ENCODE results near the gene CCSER1. TPM values are rescaled to one million over a fixed set of nuclear protein-coding genes. Genes with fewer than 3 reads are reported as not detected.
"Not testable (repeated sequence)": the region's sequence is repeated elsewhere in the genome, so short reads cannot be mapped to it uniquely, and the experiment has no call there.

Gene CCSER1
- total and polyA plus RNA-seq, 2 experiments from 2014 or later = 2.9 to 3.4 TPM

DNA sequence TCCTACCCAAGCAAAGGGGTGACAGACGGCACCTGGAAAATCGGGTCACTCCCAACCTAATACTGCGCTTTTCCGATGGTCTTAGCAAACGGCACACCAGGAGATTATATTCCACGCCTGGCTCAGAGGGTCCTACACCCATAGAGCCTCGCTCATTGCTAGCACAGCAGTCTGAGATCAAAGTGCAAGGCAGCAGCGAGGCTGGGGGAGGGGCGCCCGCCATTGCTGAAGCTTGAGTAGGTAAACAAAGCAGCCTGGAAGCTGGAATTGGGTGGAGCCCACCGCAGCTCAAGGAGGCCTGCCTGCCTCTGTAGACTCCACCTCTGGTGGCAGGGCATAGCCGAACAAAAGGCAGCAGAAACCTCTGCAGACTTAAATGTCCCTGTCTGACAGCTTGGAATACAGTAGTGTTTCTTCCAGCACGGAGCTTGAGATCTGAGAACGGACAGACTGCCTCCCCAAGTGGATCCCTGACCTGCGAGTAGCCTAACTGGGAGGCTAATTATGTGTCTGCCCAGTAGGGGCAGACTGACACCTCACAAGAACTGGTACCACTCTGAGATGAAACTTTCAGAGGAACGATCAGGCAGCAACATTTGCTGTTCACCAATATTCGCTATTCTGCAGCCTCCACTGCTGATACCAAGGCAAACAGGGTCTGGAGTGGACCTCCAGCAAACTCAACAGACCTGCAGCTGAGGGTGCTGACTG is 784.7 kb downstream of the CCSER1 start:
- ATAC-seq; H3K36me3 ChIP-seq (ENCODE audit: insufficient read depth); H3K4me2 ChIP-seq; H3K9me2 ChIP-seq (ENCODE audit: insufficient read depth); H4K20me1 ChIP-seq (replicated peaks; ENCODE audit: insufficient read depth); H3K79me2 ChIP-seq (replicated peaks; ENCODE audit: insufficient read depth); H3K27me3 ChIP-seq (ENCODE audit: insufficient read depth); H3K4me1 ChIP-seq (ENCODE audit: insufficient read depth); H3K4me3 Mint-ChIP-seq; H3K27me3 Mint-ChIP-seq (ENCODE audit: insufficient read depth, low read depth, poor library complexity); H3K4me3 ChIP-seq; H3K27ac ChIP-seq (ENCODE audit: low read depth); H3K27ac Mint-ChIP-seq; H2AFZ ChIP-seq; DNase-seq (ENCODE audit: low spot score); H3F3A ChIP-seq (replicated peaks; ENCODE audit: low read depth); H3K4me1 Mint-ChIP-seq: not testable (repeated sequence)
- H3K36me3 Mint-ChIP-seq (ENCODE audit: low read depth) = peaks cover 35% of the 10 kb centered on the region
- H3K9me3 Mint-ChIP-seq = peaks cover 39% of the 10 kb centered on the region

- Histone ChIP-seq H3F3A (replicated peaks; ENCODE audit: low read depth) (0 out of 2 replicates have a peak, but pooled peaks cover 2% of the 10 kb centered on the region), H3K9me2 (ENCODE audit: insufficient read depth) (no peaks in the 10 kb centered on the region), H3K4me3 (no peak overlapping the region), H2AFZ (no peak overlapping the region), H3K79me2 (replicated peaks; ENCODE audit: insufficient read depth) (no peaks in the 10 kb centered on the region), H3K4me1 (ENCODE audit: insufficient read depth) (no peaks in the 10 kb centered on the region), H4K20me1 (replicated peaks; ENCODE audit: insufficient read depth) (no peaks in the 10 kb centered on the region), H3K4me2 (no peak overlapping the region), H3K27me3 (ENCODE audit: insufficient read depth) (no peaks in the 10 kb centered on the region), H3K36me3 (ENCODE audit: insufficient read depth) (no peaks in the 10 kb centered on the region), H3K27ac (ENCODE audit: low read depth) (no peak overlapping the region)
- ATAC-seq = no peak
- Mint-ChIP-seq H3K36me3 (ENCODE audit: low read depth) (no peaks in the 10 kb centered on the region), H3K27ac (no peak overlapping the region), H3K4me3 (no peak overlapping the region), H3K27me3 (ENCODE audit: insufficient read depth, low read depth, poor library complexity) (no peaks in the 10 kb centered on the region), H3K4me1 (no peaks in the 10 kb centered on the region), H3K9me3 (no peaks in the 10 kb centered on the region)
- DNase-seq (ENCODE audit: low spot score) = no peak
- TF ChIP-seq ZNF114 (CRISPR knock-in tag; IDR thresholded peaks at IDR 0.05) (no peak), STAT1 (IDR thresholded peaks at IDR 0.05; ENCODE audit: unreplicated experiment) (no peak), ZNF331 (CRISPR knock-in tag; IDR thresholded peaks at IDR 0.05; ENCODE audit: low read depth) (no peak), NANOG (IDR thresholded peaks at IDR 0.05; ENCODE audit: borderline replicate concordance) (no peak), POLR2AphosphoS5 (IDR thresholded peaks at IDR 0.05; ENCODE audit: low read depth) (no peak), CTCF (conservative IDR thresholded peaks at IDR 0.05; ENCODE audit: low read depth in 2 of 2) (no peak), REST (IDR thresholded peaks at IDR 0.05; ENCODE audit: unreplicated experiment) (no peak), EZH2 (IDR thresholded peaks at IDR 0.05; ENCODE audit: low read depth, unreplicated experiment) (no peak)
- TF ChIP-seq, protein P1, sequence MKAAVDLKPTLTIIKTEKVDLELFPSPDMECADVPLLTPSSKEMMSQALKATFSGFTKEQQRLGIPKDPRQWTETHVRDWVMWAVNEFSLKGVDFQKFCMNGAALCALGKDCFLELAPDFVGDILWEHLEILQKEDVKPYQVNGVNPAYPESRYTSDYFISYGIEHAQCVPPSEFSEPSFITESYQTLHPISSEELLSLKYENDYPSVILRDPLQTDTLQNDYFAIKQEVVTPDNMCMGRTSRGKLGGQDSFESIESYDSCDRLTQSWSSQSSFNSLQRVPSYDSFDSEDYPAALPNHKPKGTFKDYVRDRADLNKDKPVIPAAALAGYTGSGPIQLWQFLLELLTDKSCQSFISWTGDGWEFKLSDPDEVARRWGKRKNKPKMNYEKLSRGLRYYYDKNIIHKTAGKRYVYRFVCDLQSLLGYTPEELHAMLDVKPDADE (IDR thresholded peaks at IDR 0.05) = no peak
Observed at GRCh38 chr4:90922174-90922573, 795.0 kb downstream of the CCSER1 start.
